Neuron (in vitro differentiated cells): ENCODE measurements around the gene HARS2.
"Not testable (repeated sequence)": the region's sequence is repeated elsewhere in the genome, so short reads cannot be mapped to it uniquely, and the experiment has no call there.

Source experiments
- H2AFZ ChIP-seq: one replicate; pipeline ENCODE4 v1.6.1; 2013; ENCODE audit warnings: low read depth, mild to moderate bottlenecking, inconsistent platforms, low read length, moderate library complexity
- H3K27me3 ChIP-seq: one replicate; pipeline ENCODE4 v1.6.1; 2013; ENCODE audit warnings: low read length; ENCODE audit not compliant: insufficient read depth
- H3K36me3 ChIP-seq: one replicate; pipeline ENCODE4 v1.6.1; 2013; ENCODE audit warnings: low read length; ENCODE audit not compliant: insufficient read depth
- H3K4me1 ChIP-seq: one replicate; pipeline ENCODE4 v1.6.1; 2013; ENCODE audit warnings: low read length; ENCODE audit not compliant: insufficient read depth
- H3K4me3 ChIP-seq: 2 replicates; pipeline ENCODE4 v1.5.1; 2013; ENCODE audit warnings: mild to moderate bottlenecking, low read length, moderate library complexity
- H3K9me3 ChIP-seq: one replicate; pipeline ENCODE4 v1.6.1; 2013; ENCODE audit warnings: low read length

Gene HARS2

DNA sequence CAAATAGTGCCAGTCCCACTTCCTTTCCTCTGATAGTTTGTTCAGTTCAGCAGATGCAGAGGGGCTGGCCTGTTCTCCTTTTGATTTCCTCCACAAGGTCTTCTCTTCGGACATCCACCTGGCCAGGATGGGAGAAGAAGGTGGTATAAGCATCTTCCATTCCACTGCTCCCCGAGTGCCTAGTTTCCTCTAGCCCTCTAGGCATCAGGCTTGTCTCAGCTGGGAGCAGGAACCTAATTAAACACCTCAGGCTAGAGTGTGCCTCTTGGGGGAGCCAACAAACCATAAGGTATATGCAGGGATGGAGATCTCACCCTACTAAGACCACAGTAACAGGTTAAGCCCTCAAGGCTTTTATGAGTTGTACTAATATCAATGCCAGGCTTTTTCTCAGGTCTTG lies 17.0 kb upstream of the HARS2 start:
- H3K4me1 ChIP-seq = no peaks in the 10 kb centered on the region
- no peak overlapping the region for H3K4me3 ChIP-seq
- no peaks in the 10 kb centered on the region for H3K27me3 ChIP-seq
- no peak overlapping the region for H2AFZ ChIP-seq
- peaks cover 82% of the 10 kb centered on the region for H3K36me3 ChIP-seq
- H3K9me3 ChIP-seq = no peaks in the 10 kb centered on the region

DNA sequence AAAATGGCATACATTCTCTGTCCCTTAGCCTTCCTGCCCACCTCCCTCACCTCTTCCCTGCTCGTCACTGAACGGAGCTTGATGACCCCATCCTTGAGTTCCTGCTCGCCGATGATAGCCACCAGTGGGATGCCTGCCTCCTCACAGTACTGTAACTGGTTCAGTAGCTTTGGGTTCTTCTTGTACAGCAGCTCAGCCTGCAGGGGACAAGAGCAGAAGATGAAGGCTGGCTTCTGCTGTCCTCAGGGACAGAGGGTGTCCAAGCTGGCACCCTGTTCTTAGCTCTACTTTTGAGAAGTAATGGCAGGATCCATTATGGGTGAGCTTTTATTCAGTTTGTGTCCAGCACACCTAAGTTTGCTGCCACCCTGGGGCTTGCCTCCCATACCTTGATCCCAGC lies 16.6 kb upstream of the HARS2 start:
- Histone ChIP-seq H3K36me3 (peaks cover 82% of the 10 kb centered on the region), H3K27me3 (no peaks in the 10 kb centered on the region), H2AFZ (no peak overlapping the region), H3K4me1 (no peaks in the 10 kb centered on the region), H3K4me3 (no peak overlapping the region), H3K9me3 (no peaks in the 10 kb centered on the region)

DNA sequence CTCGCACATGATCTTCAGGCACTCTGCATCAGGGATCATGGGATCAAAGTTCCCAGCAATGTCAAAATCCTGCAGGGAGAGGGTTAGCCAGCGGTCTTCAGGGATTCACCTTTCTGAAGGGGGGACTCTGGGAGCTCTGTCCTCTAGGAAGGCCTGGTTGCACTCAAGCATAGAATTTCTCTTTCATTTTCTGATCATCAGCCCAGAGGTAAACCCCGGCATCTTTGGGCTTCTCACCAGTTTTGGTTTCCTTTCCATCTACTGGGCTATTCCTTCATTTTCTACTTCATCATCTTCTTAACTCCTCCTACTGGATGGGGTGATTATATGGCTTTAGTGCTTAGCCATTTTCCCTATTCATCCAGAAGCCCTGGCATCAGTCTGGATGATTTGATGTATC lies 13.3 kb upstream of the HARS2 start:
- H3K27me3 ChIP-seq = no peaks in the 10 kb centered on the region
- H3K36me3 ChIP-seq = peaks cover 78% of the 10 kb centered on the region
- H3K4me1 ChIP-seq = no peaks in the 10 kb centered on the region
- H3K9me3 ChIP-seq = no peaks in the 10 kb centered on the region
- H2AFZ ChIP-seq = no peak overlapping the region
- no peak overlapping the region for H3K4me3 ChIP-seq

DNA sequence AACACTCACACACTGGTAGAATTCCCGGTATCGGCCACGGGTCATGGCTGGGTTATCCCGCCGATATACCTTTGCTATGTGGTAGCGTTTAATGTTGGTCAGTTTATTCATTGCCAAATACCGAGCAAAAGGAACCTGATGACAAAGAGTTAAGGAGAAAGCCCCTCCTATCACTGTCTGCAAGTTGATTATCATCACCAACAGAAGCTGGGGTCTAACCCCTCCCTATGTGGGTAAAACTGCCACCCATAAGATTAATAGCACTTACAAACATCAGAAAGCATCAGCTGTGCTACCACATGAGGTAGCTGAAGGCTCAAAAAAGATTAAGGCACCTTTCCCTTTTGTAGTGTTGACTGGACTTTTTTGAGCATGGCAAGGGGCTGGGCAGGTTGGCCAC lies 12.3 kb upstream of the HARS2 start:
- H3K27me3 ChIP-seq = no peaks in the 10 kb centered on the region
- H3K4me1 ChIP-seq = no peaks in the 10 kb centered on the region
- peaks cover 78% of the 10 kb centered on the region for H3K36me3 ChIP-seq
- no peak overlapping the region for H2AFZ ChIP-seq
- H3K9me3 ChIP-seq = no peaks in the 10 kb centered on the region
- H3K4me3 ChIP-seq = no peak overlapping the region

DNA sequence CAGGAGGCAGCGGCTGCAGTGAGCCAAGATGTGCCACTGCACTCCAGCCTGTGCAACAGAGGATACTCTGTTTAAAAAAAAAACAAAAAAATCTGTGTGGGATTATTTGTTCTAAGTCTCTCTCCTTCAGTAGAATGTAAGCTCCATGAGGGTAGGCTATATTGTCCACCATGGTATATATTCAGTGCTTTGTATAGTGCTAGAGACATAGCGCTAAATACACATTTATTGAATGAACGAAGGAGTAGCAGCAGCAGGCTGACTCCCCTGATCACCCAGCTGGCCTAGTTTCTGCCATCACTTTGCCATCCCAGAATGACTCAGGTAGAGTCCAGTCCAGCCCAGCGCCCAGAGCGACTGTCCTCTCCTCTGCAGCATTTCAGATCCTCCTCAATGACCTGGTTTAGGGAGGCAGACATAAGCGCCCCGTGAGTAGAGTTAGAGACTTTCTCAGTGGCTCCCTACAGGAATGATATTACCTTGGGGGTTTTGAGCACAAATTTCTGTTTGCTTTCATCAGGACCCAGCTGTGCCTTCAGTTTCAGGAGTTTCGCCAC lies 801 bp upstream of the HARS2 start:
- Histone ChIP-seq H3K9me3 (no peaks in the 10 kb centered on the region), H3K4me1 (peaks cover 12% of the 10 kb centered on the region), H2AFZ (peak overlapping the region; percentile 13), H3K27me3 (no peaks in the 10 kb centered on the region), H3K4me3 (peak overlapping the region; percentile 63), H3K36me3 (peaks cover 43% of the 10 kb centered on the region)

DNA sequence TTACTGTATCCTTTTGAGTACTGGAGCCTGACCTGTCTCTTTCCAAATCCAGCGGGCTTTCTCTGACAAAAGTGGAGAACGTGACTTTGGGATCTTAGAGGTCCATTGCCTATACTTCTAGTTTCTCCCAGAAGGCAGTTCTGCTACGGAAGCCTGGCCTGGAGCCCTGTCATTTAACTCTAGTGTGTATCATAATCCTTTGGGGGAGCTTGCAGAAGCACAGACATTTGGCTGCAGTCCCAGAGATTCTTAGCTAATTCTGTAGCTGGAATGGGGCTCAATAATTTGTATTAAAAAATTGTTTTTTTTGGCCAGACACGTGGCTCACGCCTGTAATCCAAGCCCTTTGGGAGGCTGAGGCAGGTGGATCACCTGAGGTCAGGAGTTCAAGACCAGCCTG lies 3.0 kb downstream of the HARS2 start:
- Histone ChIP-seq H3K4me1 (peaks cover 12% of the 10 kb centered on the region), H2AFZ (no peak overlapping the region), H3K27me3 (no peaks in the 10 kb centered on the region), H3K4me3 (no peak overlapping the region), H3K9me3 (no peaks in the 10 kb centered on the region), H3K36me3 (peaks cover 61% of the 10 kb centered on the region)

DNA sequence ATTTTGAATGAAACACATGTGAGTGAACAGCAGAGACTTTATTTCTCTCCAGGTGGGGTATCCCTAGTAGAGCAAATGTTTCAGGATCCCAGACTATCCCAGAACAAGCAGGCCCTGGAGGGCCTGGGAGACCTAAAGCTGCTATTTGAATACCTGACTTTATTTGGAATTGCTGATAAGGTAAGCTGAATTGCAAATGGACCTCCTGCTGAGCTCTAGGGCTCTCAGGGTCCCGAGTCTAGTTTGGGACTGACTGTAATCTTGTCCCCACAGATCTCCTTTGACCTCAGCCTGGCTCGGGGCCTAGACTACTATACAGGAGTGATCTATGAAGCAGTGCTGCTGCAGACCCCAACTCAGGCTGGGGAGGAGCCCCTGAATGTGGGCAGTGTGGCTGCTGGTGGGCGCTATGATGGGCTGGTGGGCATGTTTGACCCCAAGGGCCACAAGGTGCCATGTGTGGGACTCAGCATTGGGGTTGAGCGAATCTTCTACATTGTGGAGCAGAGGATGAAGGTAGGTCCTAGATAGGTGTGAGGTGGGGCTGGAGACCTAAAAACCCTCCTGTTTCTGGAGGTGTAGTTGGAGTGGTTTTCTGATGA lies 5.7 kb downstream of the HARS2 start:
- no peak overlapping the region for H2AFZ ChIP-seq
- no peaks in the 10 kb centered on the region for H3K9me3 ChIP-seq
- H3K4me3 ChIP-seq = no peak overlapping the region
- H3K27me3 ChIP-seq = no peaks in the 10 kb centered on the region
- H3K36me3 ChIP-seq = peaks cover 70% of the 10 kb centered on the region
- H3K4me1 ChIP-seq = peaks cover 20% of the 10 kb centered on the region

DNA sequence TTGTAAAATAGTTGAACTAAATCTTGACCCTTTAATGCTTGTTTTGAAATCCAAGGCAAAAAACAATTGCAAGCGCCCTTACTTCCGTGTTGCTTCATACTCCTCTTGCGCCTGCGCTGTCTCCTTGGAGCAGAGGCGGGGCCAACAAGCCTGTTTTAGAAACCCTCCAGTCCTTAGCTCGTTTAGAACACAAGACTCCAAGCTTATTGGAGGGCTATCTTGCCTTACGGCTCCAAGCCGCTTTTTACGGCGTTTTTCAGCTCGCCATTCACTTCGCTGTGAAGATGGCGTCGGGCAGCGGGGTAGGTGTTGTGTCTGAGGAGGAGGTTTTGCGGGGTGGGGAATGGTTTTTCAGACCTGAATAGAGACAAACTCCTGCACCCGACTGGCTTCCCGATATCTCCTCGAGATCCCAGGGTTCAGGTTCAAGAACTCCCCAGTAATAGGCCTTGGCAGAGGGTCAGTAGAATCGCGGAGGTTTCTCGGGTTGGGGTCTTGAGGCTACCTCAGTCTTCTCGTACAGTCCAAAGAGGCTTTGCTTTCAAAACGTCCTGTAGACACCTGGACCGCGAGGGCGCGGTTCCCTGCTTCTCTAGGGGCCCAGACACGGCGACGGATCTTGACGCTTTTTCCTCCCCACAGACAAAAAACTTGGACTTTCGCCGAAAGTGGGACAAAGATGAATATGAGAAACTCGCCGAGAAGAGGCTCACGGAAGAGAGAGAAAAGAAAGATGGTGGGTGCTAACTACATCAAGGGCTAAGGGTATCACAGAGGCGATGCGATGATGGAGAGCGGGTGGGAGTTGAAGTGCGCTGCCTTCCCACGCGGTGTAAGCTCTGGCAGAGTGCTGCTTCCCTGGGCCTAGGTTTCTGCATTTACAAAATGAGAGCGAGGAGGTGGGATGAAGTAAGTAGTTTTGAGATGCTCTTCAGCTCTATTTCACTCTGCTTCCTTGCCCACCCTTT lies 9.2 kb downstream of the HARS2 start, which contains the start of gene ZMAT2:
Gene ZMAT2, plus strand, starts transcription at position 271 of the 968 bp plus-strand sequence. Its CDS starts 14 bp downstream, at position 285.
- Histone ChIP-seq H3K27me3 (no peaks in the 10 kb centered on the region), H3K36me3 (peaks cover 83% of the 10 kb centered on the region), H2AFZ (no peak within 1 kb of the TSS), H3K4me3 (peak within 1 kb of the TSS; percentile 81), H3K9me3 (no peaks in the 10 kb centered on the region), H3K4me1 (peaks cover 15% of the 10 kb centered on the region)

DNA sequence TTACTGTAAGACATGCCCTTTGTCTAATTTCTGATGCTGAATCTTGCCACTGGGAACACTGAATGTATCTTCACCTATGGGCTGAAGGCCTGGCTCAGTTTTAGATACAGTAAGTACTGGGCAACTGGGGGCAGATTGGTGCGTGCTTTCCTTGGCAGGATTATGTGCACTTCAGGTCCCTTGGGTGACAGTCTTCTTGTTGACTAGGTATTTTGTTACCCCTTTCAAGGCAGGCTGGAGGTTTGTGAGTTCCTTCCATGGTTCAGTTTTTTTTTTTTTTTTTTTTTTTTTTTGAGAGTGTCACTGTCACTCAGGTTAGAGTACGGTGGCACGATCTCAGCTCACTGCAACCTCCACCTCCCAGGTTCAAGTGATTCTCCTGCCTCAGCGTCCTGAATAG lies 16.6 kb downstream of the HARS2 start:
- Histone ChIP-seq H3K36me3 (peaks cover 47% of the 10 kb centered on the region), H3K9me3 (no peaks in the 10 kb centered on the region), H3K4me1 (no peaks in the 10 kb centered on the region)

DNA sequence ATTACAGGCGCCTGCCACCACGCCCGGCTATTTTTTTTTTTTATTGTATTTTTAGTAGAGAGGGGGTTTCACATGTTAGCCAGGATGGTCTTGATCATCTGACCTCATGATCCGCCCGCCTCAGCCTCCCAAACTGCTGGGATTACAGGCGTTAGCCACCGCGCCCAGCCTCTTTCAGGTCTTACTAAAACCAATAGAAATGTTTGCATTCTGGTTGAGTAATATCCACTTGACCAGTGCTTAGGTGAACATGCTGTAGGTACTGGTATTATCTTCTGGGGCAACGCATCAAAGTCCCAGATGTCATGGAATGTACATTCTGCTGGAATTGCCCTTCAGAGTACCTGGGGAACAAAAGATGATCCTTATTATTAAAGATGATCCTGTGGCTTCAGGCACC lies 17.5 kb downstream of the HARS2 start:
- H3K27me3 ChIP-seq = not testable (repeated sequence)

More for the DNA sequence above, 16.6 kb downstream of the HARS2 start:
- Histone ChIP-seq H2AFZ (no peak overlapping the region), H3K4me3 (no peak overlapping the region), H3K27me3 (no peaks in the 10 kb centered on the region)

DNA sequence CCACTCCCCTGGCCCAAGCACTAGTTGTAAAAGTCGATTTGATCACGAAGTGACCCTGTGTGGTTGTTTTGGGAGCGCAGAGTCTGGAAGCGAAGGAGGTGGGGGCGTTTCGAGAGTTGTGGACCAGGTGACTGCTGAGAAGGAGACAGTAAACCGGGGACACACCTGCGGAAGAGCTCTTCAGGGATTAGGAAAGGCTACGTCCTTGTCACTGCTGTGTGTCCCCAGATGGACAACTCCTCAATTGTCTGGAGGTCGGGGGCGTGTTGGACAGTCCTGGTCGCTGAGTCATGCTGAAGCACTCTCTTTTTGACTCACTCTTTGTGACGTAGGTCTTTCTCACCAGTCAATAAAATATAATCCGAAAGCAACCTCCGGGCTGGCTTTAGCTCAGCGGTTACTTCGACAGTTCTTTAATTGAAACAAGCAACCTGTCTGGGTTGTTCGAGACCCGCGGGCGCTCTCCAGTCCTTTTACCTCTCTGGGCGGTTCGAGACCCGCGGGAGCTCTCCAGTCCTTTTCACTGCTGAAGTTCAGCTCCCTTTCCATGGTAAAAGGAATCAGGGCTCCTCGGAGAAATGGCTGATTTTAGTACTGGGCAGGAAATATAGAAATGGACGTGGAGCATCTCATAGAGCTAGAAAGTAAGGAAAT lies 19.8 kb downstream of the HARS2 start:
- no peaks in the 10 kb centered on the region for H3K4me1 ChIP-seq
- no peaks in the 10 kb centered on the region for H3K27me3 ChIP-seq
- peak overlapping the region; percentile 88 for H2AFZ ChIP-seq
- peaks cover 16% of the 10 kb centered on the region for H3K36me3 ChIP-seq
- H3K4me3 ChIP-seq = peak overlapping the region; percentile 55
- no peaks in the 10 kb centered on the region for H3K9me3 ChIP-seq

More for the DNA sequence above, 17.5 kb downstream of the HARS2 start:
- H3K9me3 ChIP-seq, H3K4me1 ChIP-seq, H3K4me3 ChIP-seq, H2AFZ ChIP-seq: not testable (repeated sequence)
- H3K36me3 ChIP-seq = peaks cover 37% of the 10 kb centered on the region

DNA sequence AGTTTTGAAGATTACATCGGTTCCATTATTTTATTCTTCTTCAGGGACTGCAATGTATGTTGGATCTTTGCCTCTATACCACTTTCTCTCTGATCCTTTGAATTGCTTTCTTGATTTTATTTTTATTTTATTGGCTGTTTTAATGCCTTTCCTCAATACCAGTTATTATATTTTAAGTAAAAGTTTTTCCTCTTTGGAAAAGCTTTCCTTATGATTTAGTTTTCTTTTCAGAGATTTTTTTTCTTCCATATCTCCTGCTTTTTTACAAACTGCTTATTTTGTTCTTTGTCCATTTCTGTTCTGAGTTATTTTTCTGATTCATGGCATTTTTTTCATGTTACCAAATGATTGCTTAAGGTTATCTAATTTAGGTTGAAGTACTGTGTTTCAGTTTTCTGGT lies 20.5 kb downstream of the HARS2 start:
- H3K27me3 ChIP-seq = no peaks in the 10 kb centered on the region
- H3K4me1 ChIP-seq = no peaks in the 10 kb centered on the region
- peak overlapping the region; percentile 55 for H3K4me3 ChIP-seq
- H2AFZ ChIP-seq = peak overlapping the region; percentile 88
- peaks cover 9% of the 10 kb centered on the region for H3K36me3 ChIP-seq
- H3K9me3 ChIP-seq = no peaks in the 10 kb centered on the region
